OCI-LY7 (cell line): ENCODE data around the gene TMEM72. TPM values are rescaled to one million over a fixed set of nuclear protein-coding genes. Genes with fewer than 3 reads are reported as not detected.
"Not testable (repeated sequence)": the region's sequence is repeated elsewhere in the genome, so short reads cannot be mapped to it uniquely, and the experiment has no call there.

Experiments
- BruUV-seq: library from RNA; stranded (reverse); fragments of 400-500 nt; replicated peaks from 2 replicates; lab custom pipeline; 2021; lab: Mats Ljungman, UMichigan
- CTCF ChIA-PET: fragments of 300-600 bp; sonication (Branson Sonifier 250); formaldehyde crosslinking; loops from one replicate; lab custom pipeline; 2022; ENCODE audit warnings: antibody characterized with exemption; ENCODE audit not compliant: unreplicated experiment; lab: Charles Lee
- POLR2A ChIA-PET: fragments of 300-600 bp; sonication (Branson Sonifier 250); formaldehyde crosslinking; loops from one replicate; lab custom pipeline; 2022; ENCODE audit warnings: antibody characterized with exemption; lab: Charles Lee
- DNase-seq: peaks from one replicate; pipeline ENCODE4 v3.0.0-alpha.2; 2015; ENCODE audit warnings: low spot score
- H2AFZ ChIP-seq: fragments of 200-600 bp; sonication (generic), shearing (Covaris generic); 2 replicates; pipeline ENCODE4 v1.6.1; 2014; ENCODE audit warnings: mild to moderate bottlenecking, antibody characterized with exemption, low read length, moderate library complexity
- H3K27ac ChIP-seq: fragments of 200-600 bp; sonication (generic); 2 replicates; pipeline ENCODE4 v1.5.1; 2014; ENCODE audit warnings: mixed run types, low read depth, mild to moderate bottlenecking, moderate library complexity, low read length, inconsistent platforms; ENCODE audit not compliant: poor library complexity, severe bottlenecking
- H3K36me3 ChIP-seq: fragments of 200-600 bp; sonication (generic); 2 replicates; pipeline ENCODE4 v1.6.1; 2014; ENCODE audit warnings: mild to moderate bottlenecking, antibody characterized with exemption, low read length, moderate library complexity, mixed read lengths; ENCODE audit not compliant: insufficient read depth
- H3K4me1 ChIP-seq: fragments of 200-600 bp; sonication (generic); 2 replicates; pipeline ENCODE4 v1.5.1; 2014; ENCODE audit warnings: mild to moderate bottlenecking, low read length; ENCODE audit not compliant: insufficient read depth, poor library complexity, severe bottlenecking
- H3K4me2 ChIP-seq: fragments of 200-600 bp; sonication (generic); 2 replicates; pipeline ENCODE4 v1.6.1; 2014; ENCODE audit warnings: mild to moderate bottlenecking, low read length
- H3K4me3 ChIP-seq: fragments of 200-600 bp; sonication (generic); 2 replicates; pipeline ENCODE4 v1.5.1; 2014; ENCODE audit warnings: mild to moderate bottlenecking, low read depth, low read length; ENCODE audit not compliant: poor library complexity, severe bottlenecking
- H3K79me2 ChIP-seq: fragments of 200-600 bp; sonication (generic); 2 replicates; pipeline ENCODE4 v1.6.1; 2016; ENCODE audit warnings: low read depth, mild to moderate bottlenecking, low read length, moderate library complexity, mixed read lengths; ENCODE audit not compliant: insufficient read depth
- H3K9me2 ChIP-seq: fragments of 200-600 bp; sonication (generic); 2 replicates; pipeline ENCODE4 v1.6.1; 2016; ENCODE audit warnings: mild to moderate bottlenecking, low read length, mixed read lengths; ENCODE audit not compliant: insufficient read depth
- H3K9me3 ChIP-seq: fragments of 200-600 bp; sonication (generic); 2 replicates; pipeline ENCODE4 v1.6.1; 2014; ENCODE audit warnings: mild to moderate bottlenecking, mixed run types, low read length, mixed read lengths
- H4K20me1 ChIP-seq: fragments of 200-600 bp; sonication (generic); 2 replicates; pipeline ENCODE4 v1.6.1; 2014; ENCODE audit warnings: mild to moderate bottlenecking, antibody characterized with exemption, low read length, moderate library complexity, mixed read lengths; ENCODE audit not compliant: insufficient read depth
- CTCF ChIP-seq: fragments of 200-600 bp; sonication (generic); conservative IDR thresholded peaks from 2 replicates; pipeline ENCODE4 v1.5.1; 2014; ENCODE audit warnings: mild to moderate bottlenecking, antibody characterized with exemption, low read length, moderate library complexity, mixed read lengths
- EZH2phosphoT487 ChIP-seq: fragments of 200-600 bp; sonication (generic); IDR thresholded peaks from 2 replicates; pipeline ENCODE4 v1.6.1; 2018; ENCODE audit warnings: low read depth, borderline replicate concordance, mild to moderate bottlenecking, mixed run types, antibody characterized with exemption, low read length, moderate library complexity, mixed read lengths
- intact Hi-C: fragments of 100-400 bp; cut with micrococcal nuclease; formaldehyde crosslinking; loops from one replicate; pipeline ENCODE4 v1.10.0; 2022; ENCODE audit not compliant: unreplicated experiment
- total RNA-seq, 2 experiments: library from RNA; depleted of rRNA in 1 of 2; stranded (reverse); fragments of >200 nt in 1 of 2; shearing (Covaris generic) in 1 of 2; gene quantifications; 2 replicates each; pipeline ENCODE4 v1.2.3, GENCODE V29; 2014 to 2022

TMEM72 gene
- total RNA-seq, 2 experiments from 2014 or later = not detected

GRCh38 chr10:44864637-44865288 lies 46.4 kb upstream of the TMEM72 start:
- peak; percentile 95 for TF ChIP-seq CTCF
- TF ChIP-seq EZH2phosphoT487 = no peak
- intact Hi-C loops = loop anchor here (2.0 kb wide), 1 partner anchor 1194 kb away; no protein-coding TSS in a partner anchor
- no peaks in the 10 kb centered on the region for H3K9me2 ChIP-seq
- peak overlapping the region; percentile 59 for H3K4me2 ChIP-seq
- no peaks in the 10 kb centered on the region for H4K20me1 ChIP-seq
- no peaks in the 10 kb centered on the region for H3K36me3 ChIP-seq
- ChIA-PET POLR2A (no interaction called here), CTCF (no interaction called here)
- peak overlapping the region; percentile 65; the same call in 1 of the 2 replicates for H2AFZ ChIP-seq
- no TSS peak for BruUV-seq
- H3K27ac ChIP-seq = no peak overlapping the region
- no peaks in the 10 kb centered on the region for H3K79me2 ChIP-seq
- no peaks in the 10 kb centered on the region for H3K4me1 ChIP-seq
- H3K4me3 ChIP-seq = peak overlapping the region; percentile 57
- peak; percentile 67 for DNase-seq
- no peaks in the 10 kb centered on the region for H3K9me3 ChIP-seq

- Histone ChIP-seq H3K4me3 (no peak overlapping the region), H2AFZ (peak overlapping the region; percentile 65; the same call in 1 of the 2 replicates), H3K27ac (no peak overlapping the region), H3K36me3 (no peaks in the 10 kb centered on the region), H3K9me3 (no peaks in the 10 kb centered on the region), H3K79me2 (no peaks in the 10 kb centered on the region), H4K20me1 (no peaks in the 10 kb centered on the region), H3K9me2 (no peaks in the 10 kb centered on the region), H3K4me1 (no peaks in the 10 kb centered on the region), H3K4me2 (peak overlapping the region; percentile 59; the same call in 1 of the 2 replicates)
- intact Hi-C loops = loop anchor here (2.0 kb wide), 1 partner anchor 1194 kb away; no protein-coding TSS in a partner anchor
- ChIA-PET CTCF (no interaction called here), POLR2A (no interaction called here)
- no TSS peak for BruUV-seq
- TF ChIP-seq EZH2phosphoT487 = no peak
- TF ChIP-seq CTCF = no peak
- DNase-seq = no peak
Measured at GRCh38 chr10:44865289-44865671, 45.9 kb upstream of the TMEM72 start.

- H3K4me1 ChIP-seq, H3K79me2 ChIP-seq, DNase-seq, POLR2A ChIA-PET, CTCF ChIA-PET, BruUV-seq, H3K4me2 ChIP-seq, H4K20me1 ChIP-seq, H3K9me2 ChIP-seq, H3K4me3 ChIP-seq, H3K9me3 ChIP-seq, H3K27ac ChIP-seq, H3K36me3 ChIP-seq, H2AFZ ChIP-seq, intact Hi-C loops: not testable (repeated sequence)
Measured at GRCh38 chr10:44866367-44866766, 44.8 kb upstream of the TMEM72 start.
